ENCODE results near the gene RNASE2. TPM values are rescaled to one million over a fixed set of nuclear protein-coding genes. Genes with fewer than 3 reads are reported as not detected.

RNASE2 gene
- total RNA-seq, 6 donors from 2014 or later: 1.3 to 8.3 (median 4.9) TPM; not detected in 1

DNA sequence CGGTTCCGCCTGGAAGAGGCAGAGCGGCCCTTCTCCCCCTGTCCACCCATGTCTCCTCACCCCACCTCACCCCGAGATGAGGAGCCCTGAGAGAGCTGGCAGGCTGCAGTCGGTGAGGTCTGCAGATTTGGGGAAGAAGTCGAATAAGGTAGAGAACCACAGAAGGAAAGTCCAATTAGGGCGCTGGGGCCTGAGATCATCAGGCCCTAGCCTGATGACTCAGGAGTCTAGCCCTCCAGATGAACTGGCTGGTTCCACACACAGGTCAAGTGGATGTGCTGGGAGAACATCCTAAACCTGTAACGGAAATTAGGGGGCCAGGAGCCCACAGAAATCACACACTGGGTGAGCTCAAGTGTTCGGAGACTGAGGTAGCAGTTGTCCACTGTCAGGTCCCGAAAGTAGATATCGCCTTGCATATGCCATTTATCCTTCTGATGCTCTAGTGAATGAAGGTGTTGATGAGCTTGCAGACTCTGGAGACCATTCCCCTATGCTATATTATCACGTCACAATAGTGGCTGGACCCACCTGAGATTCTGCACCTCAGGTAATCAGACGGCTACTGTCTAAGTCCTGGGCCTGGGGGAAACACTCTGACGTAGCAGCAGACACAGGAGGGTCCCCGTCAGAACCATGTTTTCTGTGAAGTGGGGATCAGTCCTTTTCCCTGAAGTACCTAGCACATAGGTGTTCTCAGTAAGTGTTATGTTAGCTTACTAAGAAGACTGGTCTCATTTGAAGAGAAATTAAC, 33.6 kb downstream of the RNASE2 start:
- Histone ChIP-seq H3K27me3 (no peaks in the 10 kb centered on the region), H3K36me3 (peaks cover 9 to 23% (median 22%) of the 10 kb centered on the region in 4 donors), H3K9me3 (no peaks in the 10 kb centered on the region), H3K4me1 (peaks cover 25 to 30% (median 28%) of the 10 kb centered on the region in 4 donors), H3K4me3 (peak overlapping the region in 3 of 4 donors; percentile 81 to 95 (median 87)), H3K27ac (peak overlapping the region; percentile 67 to 90 (median 84))
- no peak for TF ChIP-seq POLR2A (IDR thresholded peaks at IDR 0.05)
- no peak for TF ChIP-seq POLR2AphosphoS5 (IDR thresholded peaks at IDR 0.05)
- TF ChIP-seq, protein P1, sequence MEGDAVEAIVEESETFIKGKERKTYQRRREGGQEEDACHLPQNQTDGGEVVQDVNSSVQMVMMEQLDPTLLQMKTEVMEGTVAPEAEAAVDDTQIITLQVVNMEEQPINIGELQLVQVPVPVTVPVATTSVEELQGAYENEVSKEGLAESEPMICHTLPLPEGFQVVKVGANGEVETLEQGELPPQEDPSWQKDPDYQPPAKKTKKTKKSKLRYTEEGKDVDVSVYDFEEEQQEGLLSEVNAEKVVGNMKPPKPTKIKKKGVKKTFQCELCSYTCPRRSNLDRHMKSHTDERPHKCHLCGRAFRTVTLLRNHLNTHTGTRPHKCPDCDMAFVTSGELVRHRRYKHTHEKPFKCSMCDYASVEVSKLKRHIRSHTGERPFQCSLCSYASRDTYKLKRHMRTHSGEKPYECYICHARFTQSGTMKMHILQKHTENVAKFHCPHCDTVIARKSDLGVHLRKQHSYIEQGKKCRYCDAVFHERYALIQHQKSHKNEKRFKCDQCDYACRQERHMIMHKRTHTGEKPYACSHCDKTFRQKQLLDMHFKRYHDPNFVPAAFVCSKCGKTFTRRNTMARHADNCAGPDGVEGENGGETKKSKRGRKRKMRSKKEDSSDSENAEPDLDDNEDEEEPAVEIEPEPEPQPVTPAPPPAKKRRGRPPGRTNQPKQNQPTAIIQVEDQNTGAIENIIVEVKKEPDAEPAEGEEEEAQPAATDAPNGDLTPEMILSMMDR (IDR thresholded peaks at IDR 0.05): no peak
- no peak for TF ChIP-seq EP300 (IDR thresholded peaks at IDR 0.05)
- ATAC-seq (ENCODE audit: low FRiP score in 2 of 2) (no peak), DNase-seq (peak in 1 of 2 donors; percentile 35)
- 85 to 88% methylated on average over 13 to 15 of the region's 15 CpGs for WGBS, 2 donors

DNA sequence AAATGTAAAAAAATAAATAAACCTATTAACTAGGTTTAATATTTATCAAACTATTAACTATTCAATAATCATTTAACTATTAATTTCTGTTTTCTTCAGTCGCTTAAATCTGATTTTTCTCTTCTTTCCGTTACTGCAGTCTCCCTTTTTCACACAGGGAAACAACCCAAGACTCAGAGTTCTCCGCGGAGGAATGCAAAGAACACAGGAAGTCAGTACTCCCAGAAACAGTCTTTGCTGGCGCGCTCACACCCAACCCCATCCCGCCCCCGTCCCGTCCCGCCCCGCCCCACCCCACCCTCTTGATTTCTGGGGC, 34.1 kb downstream of the RNASE2 start:
- H3K36me3 ChIP-seq: peaks cover 14 to 28% (median 27%) of the 10 kb centered on the region in 4 donors
- H3K27me3 ChIP-seq: no peaks in the 10 kb centered on the region
- whole genome bisulfite sequencing, 2 donors: 1 to 2% methylated on average over 10 to 11 of the region's 11 CpGs
- ATAC-seq (ENCODE audit: low FRiP score in 2 of 2): no peak
- peaks cover 25 to 30% (median 28%) of the 10 kb centered on the region in 4 donors for H3K4me1 ChIP-seq
- H3K9me3 ChIP-seq: no peaks in the 10 kb centered on the region
- TF ChIP-seq POLR2AphosphoS5 (IDR thresholded peaks at IDR 0.05) (no peak), EP300 (IDR thresholded peaks at IDR 0.05) (no peak), POLR2A (IDR thresholded peaks at IDR 0.05) (no peak)
- TF ChIP-seq, protein P1 (IDR thresholded peaks at IDR 0.05): no peak
- H3K4me3 ChIP-seq: peak overlapping the region in 3 of 4 donors; percentile 81 to 95 (median 87)
- H3K27ac ChIP-seq: peak overlapping the region; percentile 67 to 90 (median 84)
- DNase-seq: no peak

- Histone ChIP-seq H3K27ac (peak within 1 kb of the TSS; percentile 67 to 90 (median 84)), H3K27me3 (no peaks in the 10 kb centered on the region), H3K36me3 (peaks cover 19 to 34% (median 33%) of the 10 kb centered on the region in 4 donors), H3K9me3 (no peaks in the 10 kb centered on the region), H3K4me3 (peak within 1 kb of the TSS; percentile 67 to 95 (median 84)), H3K4me1 (peaks cover 25 to 30% (median 28%) of the 10 kb centered on the region in 4 donors)
- peak; percentile 86 to 90 for DNase-seq
- TF ChIP-seq POLR2A (IDR thresholded peaks at IDR 0.05) (peak in 2 of 4 donors; percentile 43 to 83), POLR2AphosphoS5 (IDR thresholded peaks at IDR 0.05) (peak; percentile 78 to 85), EP300 (IDR thresholded peaks at IDR 0.05) (peak in 1 of 4 donors; percentile 30)
- TF ChIP-seq, protein P1 (IDR thresholded peaks at IDR 0.05): peak in 2 of 6 experiments; percentile 28 to 42
- peak; percentile 95 to 96 for ATAC-seq (ENCODE audit: low FRiP score in 2 of 2)
- WGBS, 2 donors: 0 to 2% methylated on average over 13 to 41 of the region's 42 CpGs
These were observed 34.7 kb downstream of the RNASE2 start, which contains the start of gene METTL17 for GRCh38 chr14:20989787-20990600. METTL17 (plus strand) TSS chr14:20989980; CDS start chr14:20990003, 23 bp downstream.

- WGBS, 2 donors: 88 to 93% methylated on average over 14 of the region's 14 CpGs
- H3K36me3 ChIP-seq: peaks cover 39 to 55% (median 54%) of the 10 kb centered on the region in 4 donors
These were observed 41.2 kb downstream of the RNASE2 start for GRCh38 chr14:20996521-20996920.

More at GRCh38 chr14:20996521-20996920, 41.2 kb downstream of the RNASE2 start:
- DNase-seq (peak in 1 of 2 donors; percentile 56), ATAC-seq (ENCODE audit: low FRiP score in 2 of 2) (no peak)
- H3K4me3 ChIP-seq: no peak overlapping the region
- TF ChIP-seq, protein P1 (IDR thresholded peaks at IDR 0.05): no peak
- TF ChIP-seq POLR2A (IDR thresholded peaks at IDR 0.05) (no peak), POLR2AphosphoS5 (IDR thresholded peaks at IDR 0.05) (no peak), EP300 (IDR thresholded peaks at IDR 0.05) (no peak)
- no peaks in the 10 kb centered on the region for H3K27me3 ChIP-seq
- H3K27ac ChIP-seq: no peak overlapping the region
- peaks cover 3 to 8% (median 4%) of the 10 kb centered on the region in 4 donors for H3K4me1 ChIP-seq
- H3K9me3 ChIP-seq: no peaks in the 10 kb centered on the region

All from upper lobe of left lung (tissue), 6 donors.